PC-9 (cell line): ENCODE measurements around the gene C1orf105. TPM values are rescaled to one million over a fixed set of nuclear protein-coding genes. Genes with fewer than 3 reads are reported as not detected.

Source experiments
- BruUV-seq: library from RNA; stranded (reverse); fragments of 400-500 nt; replicated peaks from 2 replicates; lab custom pipeline; 2021; lab: Mats Ljungman, UMichigan
- CTCF ChIA-PET: fragments of 300-600 bp; sonication (Branson Sonifier 250); formaldehyde crosslinking; loops from one replicate; lab custom pipeline; 2022; ENCODE audit warnings: antibody characterized with exemption; lab: Charles Lee
- POLR2A ChIA-PET: fragments of 300-600 bp; sonication (Branson Sonifier 250); formaldehyde crosslinking; loops from one replicate; lab custom pipeline; 2022; ENCODE audit warnings: antibody characterized with exemption; ENCODE audit not compliant: unreplicated experiment; lab: Charles Lee
- DNase-seq, 2 experiments: peaks; one replicate each; pipeline versions ENCODE4 v3.0.0 to v3.0.0-alpha.2; 2015 to 2022; ENCODE audit warnings: mixed read lengths in 1 of 2
- H2AFZ ChIP-seq: fragments of 200-600 bp; sonication (generic); 2 replicates; pipeline ENCODE4 v1.8.1; 2017; ENCODE audit warnings: antibody characterized with exemption
- H3F3A ChIP-seq: fragments of 200-600 bp; sonication (generic); 2 replicates; pipeline ENCODE4 v1.8.1; 2017; ENCODE audit warnings: antibody characterized with exemption, mild to moderate bottlenecking, low read depth; ENCODE audit not compliant: insufficient read depth
- H3K27ac ChIP-seq: fragments of 200-600 bp; sonication (generic); 2 replicates; pipeline ENCODE4 v1.6.1; 2016; ENCODE audit warnings: mixed run types
- H3K27me3 ChIP-seq: fragments of 200-600 bp; sonication (generic); 2 replicates; pipeline ENCODE4 v1.6.1; 2016; ENCODE audit warnings: low read depth, mixed run types; ENCODE audit not compliant: insufficient read depth
- H3K36me3 ChIP-seq: fragments of 200-600 bp; sonication (generic); 2 replicates; pipeline ENCODE4 v1.6.1; 2016; ENCODE audit warnings: low read depth, mixed run types
- H3K4me1 ChIP-seq: fragments of 200-600 bp; sonication (generic); replicated peaks from 2 replicates; pipeline ENCODE4 v1.6.1; 2016; ENCODE audit warnings: mixed run types; ENCODE audit not compliant: insufficient read depth
- H3K4me2 ChIP-seq: fragments of 200-600 bp; sonication (generic); 2 replicates; pipeline ENCODE4 v1.6.1; 2017; ENCODE audit warnings: mixed run types
- H3K4me3 ChIP-seq: fragments of 200-600 bp; sonication (generic); 2 replicates; pipeline ENCODE4 v1.6.1; 2016; ENCODE audit warnings: mixed run types
- H3K79me2 ChIP-seq: fragments of 200-600 bp; sonication (generic); 2 replicates; pipeline ENCODE4 v1.6.1; 2017; ENCODE audit warnings: low read depth, mixed run types
- H3K9me2 ChIP-seq: fragments of 200-600 bp; sonication (generic); 2 replicates; pipeline ENCODE4 v1.8.1; 2017; ENCODE audit warnings: mild to moderate bottlenecking; ENCODE audit not compliant: insufficient read depth
- H3K9me3 ChIP-seq: fragments of 200-600 bp; sonication (generic); 2 replicates; pipeline ENCODE4 v1.8.1; 2016; ENCODE audit warnings: low read depth; ENCODE audit not compliant: insufficient read depth
- H4K20me1 ChIP-seq: fragments of 200-600 bp; sonication (generic); 2 replicates; pipeline ENCODE4 v1.8.1; 2017; ENCODE audit not compliant: insufficient read depth
- EZH2 ChIP-seq: fragments of 200-600 bp; sonication (generic); IDR thresholded peaks from 2 replicates; pipeline ENCODE4 v1.8.0; 2017; ENCODE audit warnings: antibody characterized with exemption, low read depth
- intact Hi-C: fragments of 100-400 bp; cut with micrococcal nuclease; formaldehyde crosslinking; loops from one replicate; pipeline ENCODE4 v1.10.0; 2022; ENCODE audit not compliant: unreplicated experiment
- total RNA-seq: library from RNA; stranded (reverse); gene quantifications from 2 replicates; pipeline ENCODE4 v1.2.3, GENCODE V29; 2021
- TF ChIP-seq, protein P1 (sequence below): fragments of 200-600 bp; sonication (generic); conservative IDR thresholded peaks from 2 replicates; pipeline ENCODE4 v1.6.1; 2017; ENCODE audit warnings: mixed run types, antibody characterized with exemption, mild to moderate bottlenecking, moderate library complexity

The C1orf105 gene
- total RNA-seq, 1 experiment from 2014 or later: not detected

DNA sequence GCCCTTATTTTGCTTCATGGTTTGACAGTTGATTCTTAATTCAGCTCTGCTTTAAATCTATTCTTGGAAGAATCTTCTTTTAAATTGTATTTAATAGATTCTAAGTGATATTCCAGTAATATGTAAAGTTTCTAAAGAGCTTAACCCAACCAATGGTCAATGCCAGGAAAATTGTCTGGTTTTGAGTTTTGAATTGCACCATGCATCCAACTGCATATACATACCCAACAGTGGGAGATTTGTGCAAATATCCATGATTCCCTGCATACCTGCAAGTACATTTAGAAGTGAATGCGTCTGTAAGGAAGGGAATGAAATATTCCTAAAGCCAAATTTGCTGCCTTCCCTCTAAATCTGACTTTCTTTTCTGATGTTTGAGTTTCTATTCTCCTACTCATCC, 35.8 kb upstream of the C1orf105 start:
- CTCF ChIA-PET: no interaction called here
- no peaks in the 10 kb centered on the region for H3K4me1 ChIP-seq
- POLR2A ChIA-PET: no interaction called here

DNA sequence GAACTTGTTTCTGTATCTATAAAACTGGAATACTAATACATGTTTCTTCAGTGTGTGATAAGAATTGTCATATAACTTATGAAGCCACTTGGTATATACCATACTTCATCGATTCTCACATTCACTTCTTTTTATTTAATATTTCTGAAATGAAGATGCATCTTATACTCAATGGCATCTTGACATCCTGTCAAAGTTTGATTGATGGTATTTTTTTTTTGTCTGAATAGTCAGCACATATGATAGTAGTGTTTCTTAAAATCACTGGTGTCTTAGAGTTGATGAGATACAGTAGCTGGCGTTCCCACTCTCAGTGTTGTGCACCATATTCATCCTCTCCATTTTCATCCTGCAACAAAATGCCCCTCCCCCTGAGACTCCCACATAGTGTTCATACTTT, 34.4 kb upstream of the C1orf105 start:
- Histone ChIP-seq H3K9me3 (no peaks in the 10 kb centered on the region; the same call in 1 of the 2 replicates), H3K4me3 (no peak overlapping the region), H3K4me1 (no peaks in the 10 kb centered on the region), H4K20me1 (no peaks in the 10 kb centered on the region), H3K27me3 (no peaks in the 10 kb centered on the region), H3K36me3 (no peaks in the 10 kb centered on the region), H3K4me2 (no peak overlapping the region), H3K27ac (no peak overlapping the region), H2AFZ (no peak overlapping the region), H3K79me2 (no peaks in the 10 kb centered on the region), H3F3A (no peaks in the 10 kb centered on the region), H3K9me2 (no peaks in the 10 kb centered on the region)
- POLR2A ChIA-PET: no interaction called here
- DNase-seq: no peak
- intact Hi-C loops: no loop called here
- no TSS peak for BruUV-seq
- no peak for TF ChIP-seq EZH2
- TF ChIP-seq, protein P1, sequence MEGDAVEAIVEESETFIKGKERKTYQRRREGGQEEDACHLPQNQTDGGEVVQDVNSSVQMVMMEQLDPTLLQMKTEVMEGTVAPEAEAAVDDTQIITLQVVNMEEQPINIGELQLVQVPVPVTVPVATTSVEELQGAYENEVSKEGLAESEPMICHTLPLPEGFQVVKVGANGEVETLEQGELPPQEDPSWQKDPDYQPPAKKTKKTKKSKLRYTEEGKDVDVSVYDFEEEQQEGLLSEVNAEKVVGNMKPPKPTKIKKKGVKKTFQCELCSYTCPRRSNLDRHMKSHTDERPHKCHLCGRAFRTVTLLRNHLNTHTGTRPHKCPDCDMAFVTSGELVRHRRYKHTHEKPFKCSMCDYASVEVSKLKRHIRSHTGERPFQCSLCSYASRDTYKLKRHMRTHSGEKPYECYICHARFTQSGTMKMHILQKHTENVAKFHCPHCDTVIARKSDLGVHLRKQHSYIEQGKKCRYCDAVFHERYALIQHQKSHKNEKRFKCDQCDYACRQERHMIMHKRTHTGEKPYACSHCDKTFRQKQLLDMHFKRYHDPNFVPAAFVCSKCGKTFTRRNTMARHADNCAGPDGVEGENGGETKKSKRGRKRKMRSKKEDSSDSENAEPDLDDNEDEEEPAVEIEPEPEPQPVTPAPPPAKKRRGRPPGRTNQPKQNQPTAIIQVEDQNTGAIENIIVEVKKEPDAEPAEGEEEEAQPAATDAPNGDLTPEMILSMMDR: no peak
- CTCF ChIA-PET: no interaction called here

More for the DNA sequence above, 35.8 kb upstream of the C1orf105 start:
- Histone ChIP-seq H3K9me2 (no peaks in the 10 kb centered on the region), H3F3A (no peaks in the 10 kb centered on the region), H3K79me2 (no peaks in the 10 kb centered on the region), H3K36me3 (no peaks in the 10 kb centered on the region), H2AFZ (no peak overlapping the region), H4K20me1 (no peaks in the 10 kb centered on the region), H3K4me2 (no peak overlapping the region), H3K9me3 (no peaks in the 10 kb centered on the region; the same call in 1 of the 2 replicates), H3K27me3 (no peaks in the 10 kb centered on the region), H3K27ac (no peak overlapping the region), H3K4me3 (no peak overlapping the region)
- TF ChIP-seq, protein P1: no peak
- no peak for TF ChIP-seq EZH2
- no TSS peak for BruUV-seq
- no peak for DNase-seq
- intact Hi-C loops: no loop called here

DNA sequence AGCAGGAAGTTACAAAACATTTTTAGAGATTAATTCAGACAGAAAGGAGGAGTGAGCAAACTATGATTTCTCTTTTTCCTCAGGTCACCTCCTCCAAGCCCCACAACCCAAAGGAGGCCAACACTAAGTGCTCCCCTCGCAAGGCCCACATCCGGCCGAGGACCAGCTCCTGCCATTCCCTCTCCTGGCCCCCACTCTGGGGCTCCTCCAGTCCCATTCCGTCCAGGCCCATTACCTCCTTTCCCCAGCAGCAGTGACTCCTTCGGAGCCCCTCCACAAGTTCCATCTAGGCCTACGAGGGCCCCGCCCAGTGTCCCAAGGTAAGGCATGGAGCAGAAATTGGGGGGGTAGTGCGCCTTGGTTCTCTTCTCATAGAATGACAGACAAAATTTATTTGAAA, 32.0 kb upstream of the C1orf105 start:
- DNase-seq: no peak
- Histone ChIP-seq H3K4me2 (no peak overlapping the region), H3K27me3 (no peaks in the 10 kb centered on the region), H3K79me2 (no peaks in the 10 kb centered on the region), H4K20me1 (no peaks in the 10 kb centered on the region), H3K27ac (no peak overlapping the region), H3K9me3 (no peaks in the 10 kb centered on the region; the same call in 1 of the 2 replicates), H3F3A (no peaks in the 10 kb centered on the region), H3K4me3 (no peak overlapping the region), H2AFZ (no peak overlapping the region), H3K4me1 (no peaks in the 10 kb centered on the region), H3K36me3 (no peaks in the 10 kb centered on the region), H3K9me2 (no peaks in the 10 kb centered on the region)
- ChIA-PET POLR2A (no interaction called here), CTCF (no interaction called here)
- no TSS peak for BruUV-seq
- TF ChIP-seq, protein P1: no peak
- no peak for TF ChIP-seq EZH2
- intact Hi-C loops: no loop called here
